H1 (cell line): ENCODE data around the gene MATR3. TPM values are rescaled to one million over a fixed set of nuclear protein-coding genes. Genes with fewer than 3 reads are reported as not detected.

ENCODE experiments used
- CTCF ChIA-PET: fragments of 300-600 bp; sonication (Branson Sonifier 250); formaldehyde crosslinking; loops from one replicate; lab custom pipeline; 2021; ENCODE audit not compliant: partially characterized antibody; lab: Charles Lee
- POLR2A ChIA-PET: fragments of 300-600 bp; sonication (Branson Sonifier 250); formaldehyde crosslinking; loops from one replicate; lab custom pipeline; 2021; ENCODE audit warnings: inconsistent platforms; ENCODE audit not compliant: partially characterized antibody; lab: Charles Lee
- DNase-seq, 2 experiments: peaks; one replicate each; pipeline versions ENCODE4 v3.0.0 to v3.0.0-alpha.2; 2010 to 2022; ENCODE audit warnings: low spot score in 2 of 2, low read depth in 1 of 2, mixed read lengths in 1 of 2
- FAIRE-seq: peaks from 2 replicates; lab custom pipeline; 2011; peaks lifted over from hg19 to GRCh38; lab: Jason Lieb, UNC
- H2AFZ ChIP-seq: 2 replicates; pipeline ENCODE4 v1.8.1; 2012; ENCODE audit warnings: low read length, inconsistent platforms
- H2AK5ac ChIP-seq: 2 replicates; pipeline ENCODE4 v1.6.1; 2013; ENCODE audit warnings: low read depth, low read length
- H2BK120ac ChIP-seq: replicated peaks from 2 replicates; pipeline ENCODE3; 2013; ENCODE audit warnings: low read depth, low read length, inconsistent platforms
- H2BK12ac ChIP-seq: 2 replicates; pipeline ENCODE4 v1.6.1; 2013; ENCODE audit warnings: low read depth, low read length
- H2BK15ac ChIP-seq: 2 replicates; pipeline ENCODE4 v1.6.1; 2013; ENCODE audit warnings: low read length
- H2BK20ac ChIP-seq: 2 replicates; pipeline ENCODE4 v1.6.1; 2013; ENCODE audit warnings: low read length
- H2BK5ac ChIP-seq: 2 replicates; pipeline ENCODE4 v1.6.1; 2013; ENCODE audit warnings: low read depth, low read length
- H3K14ac ChIP-seq: 2 replicates; pipeline ENCODE4 v1.6.1; 2013; ENCODE audit warnings: inconsistent platforms; ENCODE audit not compliant: insufficient read length
- H3K18ac ChIP-seq: 2 replicates; pipeline ENCODE4 v1.6.1; 2013; ENCODE audit warnings: low read length; ENCODE audit errors: extremely low read depth
- H3K23ac ChIP-seq: 2 replicates; pipeline ENCODE4 v1.6.1; 2013; ENCODE audit warnings: inconsistent platforms; ENCODE audit not compliant: insufficient read length
- H3K23me2 ChIP-seq: 2 replicates; pipeline ENCODE4 v1.6.1; 2013; ENCODE audit warnings: low read depth, low read length
- H3K27ac ChIP-seq: 2 replicates; pipeline ENCODE4 v1.6.1; 2011; ENCODE audit warnings: low read depth, low read length, inconsistent platforms
- H3K27me3 ChIP-seq, 4 experiments: replicated peaks in 1 of 4; 1 replicate in 1 of 4; 2 replicates in 3 of 4; pipeline versions ENCODE4 v1.6.1 to v1.8.1; 2011 to 2013; ENCODE audit warnings: low read length in 3 of 4, mild to moderate bottlenecking in 3 of 4, inconsistent platforms in 2 of 4, mixed read lengths in 2 of 4, moderate library complexity in 1 of 4; ENCODE audit not compliant: control insufficient read depth in 3 of 4, insufficient read depth in 3 of 4; ENCODE audit errors: extremely low read depth in 1 of 4
- H3K36me3 ChIP-seq, 4 experiments: 2 replicates each; pipeline versions ENCODE4 v1.6.1 to v1.8.1; 2011 to 2013; ENCODE audit warnings: mild to moderate bottlenecking in 4 of 4, low read length in 3 of 4, moderate library complexity in 2 of 4, control low read depth in 1 of 4, inconsistent platforms in 1 of 4; ENCODE audit not compliant: insufficient read depth in 4 of 4, control insufficient read depth in 2 of 4
- H3K4ac ChIP-seq: replicated peaks from 2 replicates; pipeline ENCODE3; 2013; ENCODE audit warnings: low read length, low read depth, mixed read lengths, inconsistent platforms; ENCODE audit not compliant: insufficient read length
- H3K4me1 ChIP-seq, 4 experiments: replicated peaks in 1 of 4; 1 replicate in 1 of 4; 2 replicates in 3 of 4; pipeline versions ENCODE4 v1.6.1 to v1.8.1; 2011 to 2013; ENCODE audit warnings: low read length in 3 of 4, inconsistent platforms in 2 of 4, mixed read lengths in 1 of 4; ENCODE audit not compliant: insufficient read depth in 4 of 4, control insufficient read depth in 3 of 4
- H3K4me2 ChIP-seq, 2 experiments: 2 replicates each; pipeline versions ENCODE4 v1.6.1 to v1.8.1; 2011 to 2013; ENCODE audit warnings: low read depth in 2 of 2, low read length in 2 of 2, control low read depth in 1 of 2, inconsistent platforms in 1 of 2, mild to moderate bottlenecking in 1 of 2; ENCODE audit not compliant: insufficient read depth in 1 of 2
- H3K4me3 ChIP-seq, 4 experiments: fragments of 200-600, 300-600 bp in 1 of 4; sonication (generic), shearing (Covaris generic), sonication (Bioruptor Twin) in 1 of 4; 2 replicates each; pipeline versions ENCODE4 v1.5.1 to v1.8.1; 2011 to 2016; ENCODE audit warnings: low read length in 4 of 4, low read depth in 3 of 4, control low read depth in 2 of 4, inconsistent platforms in 2 of 4, mild to moderate bottlenecking in 2 of 4, mixed read lengths in 1 of 4, moderate library complexity in 1 of 4; ENCODE audit not compliant: insufficient read depth in 2 of 4; ENCODE audit errors: extremely low read depth in 1 of 4
- H3K56ac ChIP-seq: replicated peaks from 2 replicates; pipeline ENCODE3; 2013; ENCODE audit warnings: low read depth, mild to moderate bottlenecking, mixed read lengths, low read length, inconsistent platforms; ENCODE audit not compliant: insufficient read length
- H3K79me1 ChIP-seq: 2 replicates; pipeline ENCODE4 v1.6.1; 2013; ENCODE audit warnings: low read depth, low read length, control low read depth
- H3K79me2 ChIP-seq, 2 experiments: 2 replicates each; pipeline versions ENCODE4 v1.6.1 to v1.8.1; 2012 to 2013; ENCODE audit warnings: low read length in 2 of 2, mild to moderate bottlenecking in 2 of 2, inconsistent platforms in 1 of 2; ENCODE audit not compliant: insufficient read depth in 2 of 2, control insufficient read depth in 1 of 2
- H3K9ac ChIP-seq, 4 experiments: replicated peaks in 1 of 4; 1 replicate in 1 of 4; 2 replicates in 3 of 4; pipeline versions ENCODE4 v1.6.1 to v1.8.1; 2011 to 2013; ENCODE audit warnings: low read depth in 3 of 4, low read length in 3 of 4, control low read depth in 2 of 4, mild to moderate bottlenecking in 2 of 4, moderate library complexity in 2 of 4, inconsistent platforms in 1 of 4; ENCODE audit errors: extremely low read depth in 1 of 4
- H3K9me3 ChIP-seq, 2 experiments: 2 replicates each; pipeline versions ENCODE4 v1.6.1 to v1.8.1; 2012 to 2013; ENCODE audit warnings: mild to moderate bottlenecking in 2 of 2, moderate library complexity in 2 of 2, control low read depth in 1 of 2, inconsistent platforms in 1 of 2, low read depth in 1 of 2, low read length in 1 of 2, mixed read lengths in 1 of 2; ENCODE audit not compliant: insufficient read depth in 2 of 2
- H4K20me1 ChIP-seq, 2 experiments: replicated peaks in 1 of 2; 2 replicates each; pipeline versions ENCODE3 to v1.8.1; 2011 to 2013; ENCODE audit warnings: inconsistent platforms in 2 of 2, low read length in 2 of 2, mild to moderate bottlenecking in 1 of 2; ENCODE audit not compliant: insufficient read depth in 2 of 2, control insufficient read depth in 1 of 2
- H4K5ac ChIP-seq: 2 replicates; pipeline ENCODE4 v1.6.1; 2013; ENCODE audit warnings: low read length, low read depth, mixed read lengths, inconsistent platforms; ENCODE audit not compliant: insufficient read length
- H4K8ac ChIP-seq: 2 replicates; pipeline ENCODE4 v1.8.0; 2013; ENCODE audit warnings: mild to moderate bottlenecking, moderate library complexity, low read length, inconsistent platforms; ENCODE audit not compliant: insufficient read depth; ENCODE audit errors: extremely low read depth
- H4K91ac ChIP-seq: replicated peaks from 2 replicates; pipeline ENCODE3; 2013; ENCODE audit warnings: low read length, mixed read lengths, inconsistent platforms; ENCODE audit not compliant: insufficient read length
- CEBPB ChIP-seq: IDR thresholded peaks from 2 replicates; pipeline ENCODE4 v1.6.1; 2012; ENCODE audit warnings: low read depth, low read length
- EZH2 ChIP-seq: fragments of 200-600 bp; sonication (generic); IDR thresholded peaks from 2 replicates; pipeline ENCODE4 v1.7.1; 2012; ENCODE audit warnings: low read depth, mild to moderate bottlenecking, moderate library complexity, low read length, inconsistent platforms; ENCODE audit not compliant: severe bottlenecking
- HDAC2 ChIP-seq, 2 experiments: fragments of 300-600 bp in 1 of 2; sonication (generic) in 1 of 2; IDR thresholded peaks; 2 replicates each; pipeline ENCODE4 v1.6.1; 2011 to 2012; ENCODE audit warnings: low read depth in 2 of 2, low read length in 2 of 2, mild to moderate bottlenecking in 2 of 2, moderate library complexity in 2 of 2, borderline replicate concordance in 1 of 2, inconsistent platforms in 1 of 2
- KDM1A ChIP-seq: fragments of 200-600, 300-600 bp; sonication (generic); IDR thresholded peaks from 2 replicates; pipeline ENCODE4 v1.7.1; 2016; ENCODE audit warnings: mild to moderate bottlenecking, low read length, borderline replicate concordance
- WGBS, 2 experiments: shearing (Covaris generic) in 1 of 2; methylation state at CpG; one replicate each; pipeline versions ENCODE4 v1.1.6 to v1.1.7; 2013 to 2015; ENCODE audit warnings: low lambda C conversion rate in 2 of 2, mixed read lengths in 2 of 2, inconsistent platforms in 1 of 2, low coverage in 1 of 2, missing lambda C conversion rate in 1 of 2; ENCODE audit not compliant: insufficient replicate concordance in 2 of 2, insufficient coverage in 1 of 2, insufficient read length in 1 of 2; ENCODE audit errors: extremely low coverage in 1 of 2, missing lambda C conversion rate in 1 of 2; 5-methylcytosine and 5-hydroxymethylcytosine counted together
- polyA plus RNA-seq, 7 experiments: library from polyadenylated mRNA; depleted of rRNA in 3 of 7; stranded (reverse) in 5 of 7; unstranded in 2 of 7; fragments of >200 nt in 5 of 7; fragments of 200-250 nt in 2 of 7; gene quantifications; 1 replicate in 5 of 7; 2 replicates in 1 of 7; 4 replicates in 1 of 7; pipeline versions ENCODE4 v1.2.1 to v1.2.3, GENCODE V29; 2011 to 2013; ENCODE audit warnings: missing spikeins in 2 of 7, mixed read lengths in 2 of 7
- total RNA-seq: library from RNA; stranded (reverse); fragmentation: NEBNext Ultra II Directional; extraction: Animal tissue kit (Norgen Biotek cat#: 25700); gene quantifications from 2 replicates; pipeline ENCODE4 v1.2.1, GENCODE V29; 2021

Gene MATR3
- total and polyA plus RNA-seq, 2 of the 8 experiments (the other 6 are each of a cell fraction or from before 2014, with no cell fraction given), result 116 to 389 TPM

DNA sequence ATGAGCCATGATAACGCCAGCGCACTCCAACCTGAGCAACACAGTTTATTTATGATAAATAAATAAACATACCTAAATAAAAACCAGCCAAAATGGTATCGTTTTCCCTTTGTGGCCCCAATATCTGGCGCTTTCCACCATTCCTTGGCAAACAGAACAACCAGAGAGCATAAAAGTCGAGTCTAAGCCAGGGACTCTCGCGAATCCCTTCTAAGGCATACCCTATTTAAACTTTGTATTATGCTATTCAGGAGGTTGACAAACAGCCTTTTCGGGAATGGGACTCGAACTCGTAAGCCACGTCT is 386 bp upstream of the MATR3 start:
- H3K79me2 ChIP-seq, result peaks cover 42 to 46% of the 10 kb centered on the region in 2 experiments
- H3K4me3 ChIP-seq, result peak overlapping the region in 3 of 4 experiments; percentile 94 to 99 (median 96); a peak in 6 of 8 replicates
- H4K20me1 ChIP-seq, result peaks cover 14 to 26% of the 10 kb centered on the region in 2 experiments
- no peak for FAIRE-seq
- H2BK20ac ChIP-seq, result no peak overlapping the region
- 0 out of 2 replicates have a peak overlapping the region, but pooled peaks have one; percentile 13 for H2BK12ac ChIP-seq
- no peak overlapping the region for H4K91ac ChIP-seq
- peak overlapping the region; percentile 67; the same call in 1 of the 2 replicates for H2AFZ ChIP-seq
- H3K27ac ChIP-seq, result peak overlapping the region; percentile 61; the same call in 1 of the 2 replicates
- H3K9ac ChIP-seq, result peak overlapping the region in 3 of 4 experiments; percentile 59 to 73 (median 61); a peak in 4 of 7 replicates
- peak overlapping the region; percentile 14 for H4K5ac ChIP-seq
- 38% methylated on average over 11 of the region's 11 CpGs; no CpG with 5 or more reads in 1 of the 2 experiments for WGBS, 2 experiments
- DNase-seq, result no peak
- H2BK5ac ChIP-seq, result peak overlapping the region; percentile 0; the same call in 1 of the 2 replicates
- H3K23ac ChIP-seq, result no peak overlapping the region
- peak overlapping the region; percentile 68 for H2AK5ac ChIP-seq
- no peak overlapping the region for H4K8ac ChIP-seq
- 0 out of 2 replicates have a peak overlapping the region, but pooled peaks have one; percentile 80 for H3K18ac ChIP-seq
- H3K4me2 ChIP-seq, result peak overlapping the region; percentile 49 to 62
- no peaks in the 10 kb centered on the region for H3K79me1 ChIP-seq
- POLR2A ChIA-PET, result interaction anchor here (0.6 to 51.1 kb wide), 35 partner anchors 4 to 828 kb away, joined by 3 to 1766 read pairs (median 5); partner anchors contain the start of genes EGR1, ETF1, HSPA9 and MATR3
- H3K14ac ChIP-seq, result no peak overlapping the region
- H3K23me2 ChIP-seq, result peaks cover 2% of the 10 kb centered on the region; the same call in 1 of the 2 replicates
- H3K36me3 ChIP-seq, result no peaks in the 10 kb centered on the region
- H3K56ac ChIP-seq, result peak overlapping the region; percentile 65
- TF ChIP-seq EZH2, result no peak
- TF ChIP-seq KDM1A, result 0 out of 2 replicates have a peak, but pooled peaks have one; percentile 18
- no peak for TF ChIP-seq CEBPB
- TF ChIP-seq HDAC2 (IDR thresholded peaks at IDR 0.05; ENCODE audit: borderline replicate concordance in 1 of 2, low read depth in 2 of 2, low read length in 2 of 2), result 0 out of 4 replicates have a peak, but pooled peaks of 1 of the 2 experiments have one; percentile 53
- TF ChIP-seq, all 59 proteins: peak for 2
- H3K4me1 ChIP-seq, result peaks cover 0 to 21% (median 4%) of the 10 kb centered on the region in 4 experiments; a peak in 5 of 7 replicates
- H3K4ac ChIP-seq, result peak overlapping the region; percentile 71
- no peaks in the 10 kb centered on the region for H3K27me3 ChIP-seq
- H2BK120ac ChIP-seq, result no peak overlapping the region
- no peaks in the 10 kb centered on the region for H3K9me3 ChIP-seq
- CTCF ChIA-PET, result interaction anchor here (0.7 to 2.5 kb wide), 8 partner anchors 9 to 418 kb away, joined by 3 to 10 read pairs (median 4); partner anchors contain the start of gene PAIP2
- H2BK15ac ChIP-seq, result peak overlapping the region; percentile 19; the same call in 1 of the 2 replicates
